Measurements from ENCODE around the gene SDK1.
"Not testable (repeated sequence)": the region's sequence is repeated elsewhere in the genome, so short reads cannot be mapped to it uniquely, and the experiment has no call there.

Gene SDK1

DNA sequence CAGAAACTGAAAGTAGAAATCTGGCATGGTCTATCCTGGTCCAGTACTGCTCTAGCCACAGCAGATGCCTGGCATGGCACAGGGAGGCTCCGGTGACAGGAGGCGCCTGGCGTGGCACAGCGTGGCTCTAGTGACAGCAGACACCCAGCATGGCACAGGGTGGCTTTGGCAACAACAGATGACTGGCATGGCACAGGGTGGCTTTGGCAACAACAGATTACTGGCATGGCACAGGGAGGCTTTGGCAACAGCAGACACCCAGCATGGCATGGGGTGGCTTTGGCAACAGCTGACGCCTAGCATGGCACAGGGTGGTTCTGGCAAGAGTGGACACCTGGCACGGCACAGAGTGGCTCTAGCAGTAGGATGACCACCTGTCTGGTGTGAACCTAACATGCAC lies 900.5 kb downstream of the SDK1 start:
- DNase-seq: no peak

DNA sequence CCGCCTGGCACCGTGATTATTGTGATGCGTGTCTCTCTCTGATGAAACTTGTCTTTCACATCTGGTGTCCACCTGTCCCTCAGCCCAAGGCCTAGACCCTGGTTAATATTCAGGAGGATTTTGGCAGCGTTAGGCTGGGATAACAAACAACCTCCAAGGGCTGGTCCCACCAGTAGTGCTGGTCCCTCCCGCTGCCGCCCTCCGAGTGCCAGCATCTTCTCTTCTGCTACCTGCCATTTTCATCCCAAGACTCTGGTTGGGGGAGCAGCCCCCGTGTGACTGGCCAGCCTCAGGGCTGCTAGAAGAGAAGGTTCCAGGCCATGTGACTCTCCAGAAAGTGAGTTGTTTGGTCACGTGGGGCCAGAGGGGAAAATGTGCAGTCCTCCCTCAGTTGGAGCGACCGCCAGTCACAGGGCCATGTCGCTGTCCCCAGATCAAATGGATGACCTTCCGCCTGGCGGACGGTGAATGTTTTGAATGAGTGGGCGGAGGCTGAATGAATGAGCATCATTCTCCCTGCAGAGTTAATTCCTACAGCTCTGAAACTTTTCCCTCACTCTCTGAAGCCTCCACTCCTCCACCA lies 901.2 kb downstream of the SDK1 start:
- no peak for DNase-seq

DNA sequence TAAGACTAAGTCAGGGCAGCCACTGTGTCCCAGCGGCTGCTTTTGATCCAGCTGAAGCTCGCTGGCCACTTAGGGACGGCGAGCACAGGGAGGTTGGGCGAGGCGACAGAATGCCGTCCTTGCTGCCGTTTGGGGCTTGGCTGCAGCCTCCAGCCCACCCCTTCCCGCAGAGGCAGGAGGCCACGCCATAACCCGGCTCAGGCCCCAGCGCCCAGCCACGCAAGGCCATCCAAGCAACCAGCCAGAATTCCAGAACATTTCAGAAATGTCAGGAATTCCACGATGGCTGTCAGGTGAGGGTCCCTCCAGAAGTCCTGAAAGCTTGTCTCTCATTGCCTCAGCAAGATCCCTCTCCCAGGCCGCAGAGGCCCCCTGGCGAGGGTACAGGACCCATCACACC lies 901.9 kb downstream of the SDK1 start:
- DNase-seq: no peak

DNA sequence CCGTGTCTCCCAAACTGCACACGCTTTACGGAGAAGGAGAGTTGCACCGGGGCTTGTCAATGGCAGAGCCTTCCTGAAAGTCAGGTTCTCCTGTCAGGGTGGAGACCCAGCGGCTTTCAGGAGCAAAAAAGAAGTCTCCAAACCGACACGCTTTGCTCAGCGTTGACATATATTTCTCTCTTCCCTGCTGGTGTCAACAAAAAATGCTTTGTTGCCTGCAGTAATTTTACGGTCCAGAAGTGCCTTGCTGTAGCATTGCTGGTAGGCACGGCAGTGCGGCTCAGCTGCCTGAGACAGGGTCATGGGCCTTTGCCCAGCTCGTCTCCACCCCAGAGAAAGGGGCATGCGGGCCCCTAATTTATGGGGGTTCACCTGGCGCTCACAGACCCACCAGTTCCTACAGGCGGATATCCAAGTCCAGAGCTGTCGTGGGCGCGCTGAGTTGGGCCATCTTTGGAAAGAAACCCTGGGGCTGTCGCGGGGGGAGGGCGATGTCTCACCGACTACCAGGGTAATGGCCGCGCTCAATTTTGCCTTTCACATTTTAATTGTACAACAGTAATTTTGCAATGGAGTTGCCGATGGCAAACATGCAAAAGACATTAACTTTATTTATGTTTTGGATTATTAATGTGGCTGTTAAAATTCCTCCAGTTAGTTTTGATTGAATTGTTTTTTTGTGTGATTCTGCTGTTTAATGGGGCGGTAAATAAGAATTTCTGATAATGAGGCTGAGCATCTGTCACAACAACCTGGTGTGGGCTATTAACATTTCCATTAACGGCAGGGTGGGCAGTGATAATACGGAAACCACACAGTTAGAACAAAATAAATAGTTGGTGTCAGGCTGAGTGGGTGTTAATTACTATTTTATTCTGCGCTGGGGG lies 902.8 kb downstream of the SDK1 start:
- no peak for DNase-seq

DNA sequence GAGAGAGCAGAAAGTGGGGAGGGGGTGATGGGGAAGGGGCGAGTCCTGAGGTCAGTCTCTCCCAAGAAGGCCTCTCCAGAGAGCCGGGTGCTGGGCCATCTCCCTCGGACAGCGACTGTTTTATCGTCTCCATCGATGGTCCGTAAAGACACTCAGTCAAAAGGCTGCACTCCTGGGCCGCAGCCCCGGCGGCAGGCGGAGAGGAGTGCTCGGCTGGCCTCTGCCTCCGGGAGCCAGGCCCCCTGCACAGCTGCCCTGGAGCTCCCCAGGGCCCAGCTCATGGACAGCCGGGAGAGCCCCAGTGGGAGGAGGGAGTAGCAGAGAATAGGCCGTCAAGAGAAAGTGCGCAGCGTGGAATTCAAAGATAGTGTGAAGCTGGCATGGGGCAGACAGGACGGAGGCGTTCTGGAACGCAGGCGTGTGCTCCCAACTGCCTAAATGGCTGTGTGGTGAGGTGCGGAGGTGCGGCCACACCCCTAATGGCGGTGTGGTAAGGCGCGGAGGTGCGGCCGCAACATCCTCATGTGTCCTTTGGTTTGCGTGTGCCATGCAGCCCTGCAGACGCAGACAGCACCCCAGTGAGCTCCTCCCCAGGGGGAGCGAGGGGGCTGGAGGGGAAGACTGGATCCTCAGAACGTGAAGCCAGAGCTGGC lies 903.6 kb downstream of the SDK1 start:
- DNase-seq: peak; percentile 23

DNA sequence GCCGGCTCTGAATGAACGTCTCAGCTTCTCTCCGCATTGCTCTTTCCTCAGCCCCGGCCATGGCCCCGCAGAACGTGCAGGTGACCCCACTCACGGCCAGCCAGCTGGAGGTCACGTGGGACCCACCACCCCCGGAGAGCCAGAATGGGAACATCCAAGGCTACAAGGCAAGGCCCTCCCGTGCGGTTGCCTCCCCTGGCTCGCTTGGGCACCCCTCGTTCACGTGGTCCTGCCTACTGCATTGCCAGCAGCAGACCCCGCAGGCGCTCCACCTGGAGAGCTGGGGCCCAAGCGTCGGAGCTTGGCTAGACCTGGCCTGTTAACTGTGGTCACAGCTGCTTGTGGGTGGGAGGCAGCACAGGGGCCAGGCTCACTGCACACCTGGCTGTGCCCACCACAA lies 904.8 kb downstream of the SDK1 start:
- no peak for DNase-seq

DNA sequence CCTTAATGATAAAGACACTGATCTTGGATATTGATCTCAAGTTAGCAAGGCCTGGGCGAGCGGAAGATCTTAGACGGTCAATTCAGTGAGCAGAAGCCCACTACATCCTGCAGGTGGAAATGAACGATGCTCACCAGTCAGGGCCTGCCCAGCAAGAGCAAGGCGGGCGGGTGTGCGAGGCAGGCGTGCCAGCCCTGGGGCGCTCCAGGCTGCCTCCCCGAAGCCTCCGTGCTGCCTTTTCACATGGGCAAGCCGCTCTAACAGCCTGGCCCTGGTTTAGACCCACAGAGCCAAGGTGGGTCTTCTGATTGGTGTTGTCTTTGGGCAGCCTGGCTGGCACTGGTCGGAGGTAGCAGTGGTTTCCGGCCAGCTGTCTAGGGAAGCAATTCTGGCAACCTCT lies 906.0 kb downstream of the SDK1 start:
- DNase-seq: no peak

DNA sequence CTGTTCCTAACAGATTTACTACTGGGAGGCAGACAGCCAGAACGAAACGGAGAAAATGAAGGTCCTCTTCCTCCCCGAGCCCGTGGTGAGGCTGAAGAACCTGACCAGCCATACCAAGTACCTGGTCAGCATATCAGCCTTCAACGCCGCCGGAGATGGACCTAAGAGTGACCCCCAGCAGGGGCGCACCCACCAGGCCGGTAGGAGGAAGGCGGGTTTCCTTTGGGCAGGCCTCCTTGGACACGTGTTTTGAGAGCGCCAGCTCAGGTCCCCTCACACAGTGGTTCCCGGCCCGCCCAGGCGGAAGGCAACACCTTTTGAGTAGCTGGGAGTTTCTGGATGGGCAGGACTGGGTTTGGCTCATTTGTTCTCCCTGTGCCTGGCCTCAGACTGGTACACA lies 907.0 kb downstream of the SDK1 start:
- DNase-seq: no peak

DNA sequence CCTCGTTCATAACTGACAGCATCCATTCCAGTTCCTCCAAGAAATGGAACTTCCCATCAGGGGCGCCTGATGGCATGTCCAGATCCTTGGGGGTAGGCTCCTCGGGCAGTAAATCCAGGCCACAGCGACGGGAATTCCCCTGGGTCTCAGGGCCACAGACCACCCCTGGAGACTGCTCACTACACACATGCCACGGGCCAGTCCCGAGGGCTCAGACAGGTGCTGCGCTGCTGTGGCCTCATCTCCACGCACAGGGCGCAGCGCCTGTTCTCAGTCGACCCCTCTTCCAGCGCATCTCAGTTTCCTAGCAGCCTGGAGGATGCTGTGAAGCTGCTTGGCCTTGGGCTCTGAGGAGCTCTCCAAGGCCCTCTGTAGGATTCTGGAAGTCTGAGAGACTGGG lies 907.5 kb downstream of the SDK1 start:
- no peak for DNase-seq

DNA sequence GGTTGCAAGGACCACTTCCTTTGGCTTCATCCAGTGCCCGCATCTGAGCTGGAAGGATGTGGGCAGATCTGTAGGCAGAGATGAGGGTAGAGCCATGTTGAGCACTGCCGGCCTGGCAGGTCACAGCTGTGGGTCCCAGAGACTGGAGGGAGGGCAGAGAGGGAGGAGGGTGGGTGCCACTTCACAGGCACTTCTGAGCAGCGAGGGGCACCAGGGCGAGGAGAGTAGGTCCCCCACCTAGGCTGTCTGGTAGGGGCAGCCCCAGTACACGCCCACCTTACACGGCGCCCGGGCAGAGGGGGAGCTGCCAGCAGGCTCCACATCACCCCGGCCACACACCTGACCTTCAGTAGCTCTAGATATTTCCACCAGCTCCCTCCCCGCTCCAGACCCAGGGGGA lies 908.1 kb downstream of the SDK1 start:
- no peak for DNase-seq

DNA sequence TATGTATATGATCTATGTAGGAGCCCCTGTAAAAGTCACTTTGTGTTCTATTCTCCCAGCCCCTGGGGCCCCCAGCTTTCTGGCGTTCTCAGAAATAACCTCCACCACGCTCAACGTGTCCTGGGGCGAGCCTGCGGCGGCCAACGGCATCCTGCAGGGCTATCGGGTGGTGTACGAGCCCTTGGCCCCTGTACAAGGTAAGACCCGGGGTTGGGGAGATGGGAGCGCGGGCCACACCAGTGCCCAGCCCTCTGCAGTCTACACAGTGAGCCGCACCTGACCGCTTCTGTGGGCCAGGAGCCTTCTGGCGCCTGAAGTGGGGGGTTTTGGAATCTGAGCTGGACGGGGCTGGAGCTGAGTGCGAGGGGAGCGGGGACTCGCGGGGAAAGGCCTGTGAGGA lies 908.9 kb downstream of the SDK1 start:
- no peak for DNase-seq

DNA sequence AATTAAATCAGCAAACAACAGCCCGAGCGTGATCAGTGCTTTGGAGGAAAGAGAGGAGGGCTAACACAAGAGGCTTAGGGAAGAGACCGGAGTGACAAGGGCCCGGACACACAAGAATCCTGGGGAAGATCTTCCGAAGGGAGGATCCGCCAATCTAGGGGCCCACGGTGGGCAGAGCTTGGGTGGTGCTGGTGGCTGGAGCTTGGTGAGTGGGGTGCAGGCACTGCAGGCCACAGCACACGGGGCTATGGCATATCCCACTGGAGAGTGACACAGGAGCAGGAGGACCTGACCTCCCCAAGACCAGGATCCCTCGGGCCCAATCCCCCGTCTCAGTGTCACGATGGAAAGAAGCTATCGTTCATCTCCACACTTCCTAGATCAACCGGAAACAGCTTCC lies 909.8 kb downstream of the SDK1 start:
- no peak for DNase-seq

DNA sequence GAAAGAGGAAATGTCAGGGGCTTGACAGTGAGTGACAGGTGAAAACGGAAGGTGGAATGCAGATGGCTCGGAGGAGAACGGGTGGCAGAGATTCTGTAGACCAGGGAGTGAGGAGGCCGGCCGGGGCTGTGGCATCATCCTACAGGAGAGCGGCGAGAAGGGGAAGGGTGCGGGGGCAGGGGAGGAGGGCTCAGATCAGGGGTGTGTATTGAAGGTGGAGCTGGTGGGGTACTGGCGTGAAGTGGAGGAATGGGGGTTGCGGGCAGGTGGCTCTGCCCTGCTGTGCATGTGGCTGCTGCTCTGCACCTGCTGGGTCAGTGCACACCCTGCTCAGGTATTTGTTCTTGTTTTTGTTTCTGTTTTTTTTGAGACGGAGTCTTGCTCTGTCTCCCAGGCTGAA lies 910.2 kb downstream of the SDK1 start:
- DNase-seq: no peak

DNA sequence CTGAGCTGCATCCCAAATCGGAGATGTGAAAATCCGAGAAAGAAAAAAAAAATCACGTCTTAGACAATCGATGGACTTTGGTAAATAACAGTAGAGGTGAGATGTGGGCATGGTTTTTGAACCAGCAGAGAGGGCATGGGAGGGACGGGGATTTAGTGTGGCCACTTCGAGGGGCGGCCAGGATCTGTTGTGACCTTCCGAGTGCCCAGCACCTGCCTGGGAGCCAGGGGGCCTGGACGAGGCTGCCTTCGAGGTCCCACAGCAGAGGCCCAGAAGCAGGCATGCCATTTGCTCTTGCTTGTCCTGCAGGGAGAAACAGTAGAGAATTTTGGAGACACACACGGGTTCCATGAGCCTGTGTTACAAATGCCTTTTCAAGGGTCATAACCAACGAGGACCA lies 911.3 kb downstream of the SDK1 start:
- no peak for DNase-seq

DNA sequence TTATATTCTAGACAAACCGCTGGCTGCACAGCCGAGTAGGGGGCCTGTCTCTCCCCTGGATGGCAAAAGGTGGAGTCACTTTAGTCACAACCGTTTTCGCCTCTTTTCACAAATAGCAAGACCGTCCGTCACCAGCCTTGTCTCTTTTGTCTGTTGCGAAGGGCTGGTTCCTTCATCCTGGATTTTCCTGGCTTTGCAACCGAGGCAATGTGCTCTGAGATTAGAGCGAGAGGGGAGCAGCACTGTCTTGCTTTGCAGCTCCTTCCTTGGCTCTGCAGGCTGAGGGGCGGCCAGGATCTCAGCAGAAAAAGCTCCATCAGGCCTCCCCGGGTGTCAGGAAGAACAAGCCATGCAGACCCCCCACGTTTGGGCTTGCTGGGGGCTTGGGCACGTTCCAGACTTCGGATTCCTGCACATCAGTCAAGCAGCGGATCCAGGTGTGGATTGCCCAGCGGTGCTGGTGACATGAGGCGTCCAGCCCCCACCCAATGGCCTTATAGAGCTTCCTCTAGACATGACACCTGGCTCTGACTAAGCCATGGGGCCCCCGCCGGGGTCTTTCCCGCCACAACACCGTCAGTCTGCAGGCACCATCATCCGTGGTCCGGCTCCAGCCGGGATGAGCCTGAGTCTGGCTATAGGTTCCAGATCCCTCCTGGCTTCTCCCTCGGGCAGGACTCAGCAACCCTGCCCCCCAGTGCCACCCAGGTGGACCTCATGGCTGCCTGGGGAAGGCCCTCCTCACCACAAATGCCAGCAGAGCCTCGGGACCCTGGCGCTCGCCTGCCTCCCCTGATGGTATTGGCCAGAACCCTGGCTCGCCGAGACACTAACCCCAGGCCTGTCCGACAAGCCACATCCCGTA lies 913.5 kb downstream of the SDK1 start:
- no peak for DNase-seq

DNA sequence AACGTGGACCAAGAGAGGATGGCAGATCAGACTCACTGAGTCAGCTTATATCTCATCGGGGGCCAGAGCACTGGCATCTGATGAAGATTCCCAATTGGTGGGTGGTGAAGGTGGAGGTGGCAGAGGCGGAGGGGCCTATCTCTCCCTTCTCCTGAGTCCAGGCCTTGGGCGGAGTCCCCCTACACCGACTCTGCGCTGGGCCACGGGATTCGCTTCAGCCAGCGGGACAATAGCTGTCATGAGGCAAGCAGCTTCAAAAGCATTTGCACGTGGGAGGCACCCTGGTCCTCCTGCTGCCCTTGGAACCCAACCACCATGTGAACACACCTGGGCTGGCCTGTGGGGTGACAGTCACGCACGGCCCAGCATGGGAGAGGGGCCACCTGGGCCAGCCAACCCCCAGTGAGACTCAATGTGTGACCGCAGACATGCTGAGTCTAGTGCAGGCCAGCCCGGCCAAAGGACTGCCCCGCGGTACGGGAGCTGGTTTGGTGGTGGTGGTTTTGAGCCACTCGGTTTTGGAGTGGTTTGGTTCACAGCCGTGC lies 914.2 kb downstream of the SDK1 start:
- no peak for DNase-seq

DNA sequence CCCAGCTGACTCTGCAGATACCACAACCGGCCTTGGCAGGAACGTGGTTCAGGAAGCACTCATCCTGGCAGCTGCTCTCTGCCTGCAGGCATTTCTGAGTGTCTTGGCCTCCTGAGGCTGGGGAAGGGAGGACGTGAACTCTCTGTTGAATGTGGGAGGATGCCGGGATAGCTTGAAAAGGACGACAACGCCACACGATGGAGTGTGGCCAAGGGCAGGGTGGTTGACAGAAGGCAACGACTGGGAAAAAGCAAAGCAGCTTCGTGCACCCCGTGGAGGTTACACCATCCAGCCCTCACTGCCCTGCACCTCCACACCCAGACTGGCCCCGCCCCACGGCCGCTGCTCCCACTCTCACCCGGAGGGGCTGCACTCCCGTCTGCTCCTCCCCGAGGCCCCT lies 915.0 kb downstream of the SDK1 start:
- no peak for DNase-seq

DNA sequence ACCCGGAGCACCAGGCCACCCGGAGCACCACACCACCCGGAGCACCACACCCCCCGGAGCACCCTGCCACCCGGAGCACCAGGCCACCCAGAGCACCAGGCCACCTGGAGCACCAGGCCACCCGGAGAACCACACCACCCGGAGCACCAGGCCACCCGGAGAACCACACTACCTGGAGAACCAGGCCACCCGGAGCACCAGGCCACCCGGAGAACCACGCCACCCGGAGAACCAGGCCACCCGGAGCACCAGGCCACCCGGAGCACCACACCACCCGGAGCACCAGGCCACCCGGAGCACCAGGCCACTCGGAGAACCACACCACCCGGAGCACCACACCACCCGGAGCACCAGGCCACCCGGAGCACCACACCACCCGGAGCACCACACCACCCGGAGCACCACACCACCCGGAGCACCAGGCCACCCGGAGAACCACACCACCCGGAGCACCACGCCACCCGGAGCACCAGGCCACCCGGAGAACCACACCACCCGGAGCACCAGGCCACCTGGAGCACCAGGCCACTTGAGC lies 916.1 kb downstream of the SDK1 start:
- not testable (repeated sequence) for DNase-seq

DNA sequence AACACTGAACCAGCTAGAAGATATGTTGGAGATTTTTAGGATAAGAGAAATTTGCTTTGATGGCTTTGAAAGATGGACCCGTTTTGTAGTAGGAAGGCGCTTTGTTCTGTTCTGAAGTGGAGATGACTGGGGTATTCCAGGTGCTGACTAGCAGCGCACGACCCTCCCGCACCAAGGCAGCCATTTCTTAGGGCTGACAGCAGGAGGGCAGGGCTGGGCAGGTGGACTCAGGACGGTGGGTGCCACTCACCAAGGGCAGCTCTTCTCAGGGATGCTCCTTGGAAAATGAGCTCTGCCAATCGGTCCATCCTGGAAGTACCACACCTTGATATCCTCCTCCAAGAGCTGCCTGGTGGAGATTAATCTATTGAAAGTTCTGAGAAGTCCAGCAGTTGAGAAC lies 917.4 kb downstream of the SDK1 start:
- no peak for DNase-seq

DNA sequence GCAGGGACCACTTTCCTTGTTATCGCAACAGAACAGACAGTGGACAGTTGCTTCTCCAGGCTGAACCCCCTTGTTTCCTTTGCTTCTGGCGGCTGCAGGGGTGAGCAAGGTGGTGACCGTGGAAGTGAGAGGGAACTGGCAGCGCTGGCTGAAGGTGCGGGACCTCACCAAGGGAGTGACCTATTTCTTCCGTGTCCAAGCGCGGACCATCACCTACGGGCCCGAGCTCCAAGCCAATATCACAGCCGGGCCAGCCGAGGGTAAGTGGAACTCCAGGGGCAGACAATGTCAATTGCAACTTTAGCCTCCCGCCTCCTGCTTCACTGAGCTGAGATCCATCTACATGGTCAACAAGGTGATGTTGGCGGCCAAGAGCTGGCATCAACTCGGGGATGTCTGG lies 919.0 kb downstream of the SDK1 start:
- no peak for DNase-seq

DNA sequence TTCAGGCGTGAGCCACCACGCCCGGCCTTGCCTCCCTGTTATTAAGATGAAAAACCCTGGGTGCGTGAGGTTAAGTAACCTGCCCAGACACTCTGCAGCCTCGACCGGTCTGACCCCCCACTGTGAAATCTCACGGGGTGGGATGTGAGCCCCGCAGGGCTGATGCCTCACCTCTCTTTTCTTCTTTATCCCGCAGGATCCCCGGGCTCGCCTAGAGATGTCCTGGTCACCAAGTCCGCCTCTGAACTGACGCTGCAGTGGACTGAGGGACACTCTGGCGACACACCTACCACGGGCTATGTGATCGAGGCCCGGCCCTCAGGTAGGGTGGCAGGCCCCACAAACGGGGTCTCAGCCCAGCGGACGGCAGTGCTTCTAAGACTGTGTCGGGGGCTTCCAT lies 920.0 kb downstream of the SDK1 start:
- DNase-seq: no peak

DNA sequence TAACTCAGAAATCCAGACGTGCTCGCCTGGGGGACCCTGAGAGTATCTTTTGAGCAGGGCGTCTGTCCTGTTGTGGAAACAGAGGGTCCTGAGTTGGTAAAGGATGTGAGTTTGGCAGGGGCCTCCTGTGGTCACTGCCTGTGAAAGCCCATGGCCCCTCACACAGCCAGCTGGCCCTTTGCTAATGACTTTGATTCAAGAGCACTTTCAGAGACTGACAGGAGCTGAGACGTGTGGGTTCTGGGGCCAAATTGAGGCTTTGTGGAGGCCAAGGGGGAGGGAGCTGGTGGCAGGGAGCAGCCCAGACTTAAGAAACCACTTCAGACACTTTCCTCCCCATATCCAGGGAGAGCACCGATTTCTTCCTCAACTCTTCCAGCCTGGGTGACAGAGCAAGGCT lies 921.6 kb downstream of the SDK1 start:
- DNase-seq: no peak

DNA sequence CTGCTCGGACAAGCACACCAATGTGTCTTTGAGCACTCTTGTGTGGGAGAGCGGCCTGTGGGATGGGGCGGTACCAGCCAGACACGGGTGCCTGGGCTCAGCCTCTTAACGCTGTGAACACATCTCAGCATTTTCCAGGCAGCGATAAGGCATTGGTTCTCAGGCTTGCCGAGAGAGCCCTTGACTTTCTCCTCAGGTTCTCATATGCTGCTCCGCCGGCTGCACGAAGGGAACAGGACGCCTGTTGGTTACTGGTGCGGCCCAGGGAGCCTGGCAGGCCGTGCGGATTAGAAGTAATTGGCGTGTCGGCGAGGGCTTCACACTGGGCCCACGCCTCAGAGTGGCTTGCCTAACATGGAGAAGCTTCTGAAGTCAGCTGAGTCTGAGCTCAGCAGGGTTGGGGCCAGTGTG lies 924.3 kb downstream of the SDK1 start:
- DNase-seq: no peak
